Glomerular endothelial cell (primary cell): ENCODE data around the gene DNAJC8. TPM values are rescaled to one million over a fixed set of nuclear protein-coding genes. Genes with fewer than 3 reads are reported as not detected.
A peak's percentile ranks its signal among the peaks of the same experiment; 100 is the strongest.

Experiments
- DNase-seq: peaks from one replicate; pipeline ENCODE4 v3.0.0-alpha.2; 2011; ENCODE audit warnings: low read depth, low spot score; ENCODE audit errors: extremely low read depth
- total RNA-seq: library from RNA; depleted of rRNA; stranded (reverse); fragments of >200 nt; gene quantifications from 2 replicates; pipeline ENCODE4 v1.2.3, GENCODE V29; 2015

The DNAJC8 gene
- total RNA-seq, 1 donor from 2014 or later: 73.9 TPM

DNA sequence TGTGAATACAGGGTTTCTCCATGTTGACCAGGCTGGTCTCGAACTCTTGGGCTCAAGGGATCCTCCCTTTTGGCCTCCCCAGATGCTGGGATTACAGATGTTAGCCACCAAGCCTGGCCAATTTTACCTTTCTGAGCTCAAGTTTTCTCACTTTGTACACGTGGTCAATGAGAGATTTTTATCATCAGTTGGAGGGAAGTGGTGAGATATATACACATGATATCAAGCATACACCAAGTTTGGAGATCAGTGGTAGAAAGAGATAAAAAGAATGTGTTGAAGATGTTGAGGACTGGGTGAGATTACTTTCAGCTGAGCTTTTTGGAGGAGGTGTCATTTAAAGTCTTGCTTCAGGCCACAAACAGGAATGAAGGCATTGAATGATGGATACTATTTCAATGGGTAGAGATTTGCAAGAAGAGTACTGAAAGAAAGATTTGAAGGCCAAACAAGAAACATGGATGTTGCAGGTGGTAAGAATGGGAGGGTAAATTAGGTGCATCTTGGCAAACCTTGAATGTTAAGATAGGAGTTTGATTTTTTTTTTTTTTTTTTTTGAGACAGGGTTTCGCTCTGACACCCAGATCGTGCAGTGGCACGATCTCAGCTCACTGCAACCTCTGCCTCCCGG is 23.5 kb upstream of the DNAJC8 start:
- no peak for DNase-seq

- DNase-seq: no peak
Observed at GRCh38 chr1:28249866-28250295, 17.1 kb upstream of the DNAJC8 start.

DNA sequence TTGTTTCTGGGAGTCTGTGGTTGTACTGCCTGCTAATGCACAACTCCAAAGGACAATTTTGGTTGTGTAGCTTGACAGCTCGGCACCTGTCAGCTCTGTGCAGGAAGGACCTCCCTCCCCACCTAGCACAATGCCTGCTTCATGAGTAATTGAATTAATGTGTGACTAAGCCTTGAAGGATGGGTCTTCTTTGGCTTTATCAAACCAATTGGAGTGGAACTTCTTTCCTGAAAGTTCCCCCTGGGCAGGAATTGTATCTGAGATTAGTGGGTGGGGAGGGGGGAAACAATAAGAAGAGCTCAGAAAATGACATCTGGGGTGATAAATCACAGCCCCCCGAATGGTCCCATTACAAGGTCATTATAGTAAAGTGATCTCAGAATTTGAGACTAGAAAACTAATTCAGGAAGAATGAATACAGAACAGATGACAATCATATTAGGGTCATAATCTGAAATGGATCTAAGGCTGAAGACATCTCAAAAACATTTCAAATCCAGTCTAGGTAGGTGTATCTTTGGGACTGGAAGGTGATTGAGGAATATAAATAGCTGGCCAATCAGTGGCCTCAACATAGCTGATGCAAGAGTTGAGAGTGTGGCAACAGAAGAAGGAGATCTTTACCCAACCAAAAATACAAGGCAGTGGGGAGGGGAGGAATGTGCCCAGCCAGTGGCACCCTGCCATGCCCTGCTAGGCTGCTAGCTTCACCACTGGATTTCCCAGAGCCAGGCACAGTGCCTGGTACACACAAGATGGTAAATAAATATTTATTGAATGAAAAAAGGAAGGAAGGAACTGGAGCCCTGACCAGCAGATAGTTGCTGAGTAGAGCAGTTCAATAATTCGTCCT is 16.4 kb upstream of the DNAJC8 start:
- DNase-seq: no peak

GRCh38 chr1:28248273-28249012 is 15.6 kb upstream of the DNAJC8 start:
- no peak for DNase-seq

DNA sequence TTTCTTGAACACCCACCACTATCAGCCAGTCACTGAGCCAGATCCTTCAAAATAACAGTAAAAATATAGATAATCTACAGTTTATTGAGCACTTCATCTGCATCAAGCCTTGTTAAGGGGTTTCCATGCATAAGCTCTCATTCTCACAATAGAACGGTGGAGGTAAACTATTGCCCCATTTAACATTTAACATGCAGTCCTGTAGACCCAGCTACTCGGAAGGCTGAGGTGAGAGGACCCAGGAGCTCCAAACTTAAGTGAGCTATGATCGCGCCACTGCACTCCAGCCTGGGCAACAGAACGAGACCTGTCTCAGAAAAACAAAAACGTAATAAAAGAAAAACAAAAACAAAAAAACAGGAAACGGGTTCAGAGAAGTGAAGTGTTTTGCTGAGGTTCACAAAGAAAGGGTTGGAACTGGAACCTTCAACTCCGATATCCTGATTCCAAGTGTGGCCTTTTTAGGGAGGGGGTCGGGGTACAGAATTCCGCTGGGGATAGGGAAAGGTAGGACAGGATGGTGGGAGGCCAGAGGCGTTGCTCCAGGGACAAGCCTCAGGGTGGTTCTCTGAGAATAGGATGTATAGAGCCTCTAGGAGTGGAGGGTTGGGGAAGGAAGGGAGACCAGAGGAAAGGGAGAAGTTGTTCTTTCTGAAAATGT is 14.9 kb upstream of the DNAJC8 start:
- DNase-seq: no peak

DNA sequence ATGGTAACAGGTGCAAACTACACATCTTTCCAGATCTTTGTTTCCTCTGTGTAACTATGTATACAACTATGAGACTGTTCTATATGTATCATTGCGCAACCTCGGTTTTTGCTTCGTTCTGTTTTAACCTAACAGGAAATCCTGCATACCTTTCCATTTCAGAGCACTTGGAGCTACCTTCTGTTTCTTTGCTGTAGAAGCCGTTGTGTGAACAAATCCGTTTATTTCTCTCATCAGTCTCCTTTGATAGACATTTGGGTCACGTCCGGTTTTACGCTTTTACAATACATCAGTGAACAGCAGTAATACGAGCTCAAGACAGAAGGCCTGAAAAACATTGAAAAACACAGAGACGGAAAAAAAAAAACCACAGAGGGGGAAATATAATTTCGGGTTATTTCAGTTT is 13.6 kb upstream of the DNAJC8 start:
- DNase-seq: no peak

DNA sequence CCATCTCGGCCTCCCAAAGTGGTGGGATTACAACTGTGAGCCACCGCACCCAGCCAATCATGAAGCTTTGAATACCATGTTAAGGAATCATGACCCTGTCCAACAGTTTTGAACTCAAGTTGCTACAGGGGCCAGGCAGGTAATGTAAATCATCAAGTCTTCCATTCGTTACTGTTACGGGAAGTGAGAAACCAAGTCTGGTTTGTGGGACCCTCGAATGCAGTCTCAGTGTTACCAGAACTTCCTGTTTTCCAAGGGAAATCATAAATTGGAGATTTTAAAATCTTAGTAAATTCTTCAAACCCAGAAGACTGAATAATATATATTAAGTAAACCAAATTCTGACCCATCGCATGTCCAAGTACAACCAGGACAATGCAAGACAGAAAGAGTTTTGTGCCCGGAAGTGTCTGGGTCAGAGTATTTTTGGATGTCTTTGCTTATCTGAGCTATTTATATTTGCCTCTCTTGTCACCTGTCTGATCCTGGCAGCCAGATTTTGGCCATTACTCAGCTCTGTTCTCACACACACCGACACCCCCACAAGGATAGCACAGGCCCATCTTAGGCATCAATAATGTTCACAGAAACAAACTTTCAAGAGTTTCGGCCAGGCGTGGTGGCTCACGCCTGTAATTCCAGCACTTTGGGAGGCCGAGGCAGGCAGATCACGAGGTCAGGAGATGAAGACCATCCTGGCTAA is 11.9 kb upstream of the DNAJC8 start:
- DNase-seq: no peak

- DNase-seq: no peak
Observed at GRCh38 chr1:28243685-28244311, 11.0 kb upstream of the DNAJC8 start.

DNA sequence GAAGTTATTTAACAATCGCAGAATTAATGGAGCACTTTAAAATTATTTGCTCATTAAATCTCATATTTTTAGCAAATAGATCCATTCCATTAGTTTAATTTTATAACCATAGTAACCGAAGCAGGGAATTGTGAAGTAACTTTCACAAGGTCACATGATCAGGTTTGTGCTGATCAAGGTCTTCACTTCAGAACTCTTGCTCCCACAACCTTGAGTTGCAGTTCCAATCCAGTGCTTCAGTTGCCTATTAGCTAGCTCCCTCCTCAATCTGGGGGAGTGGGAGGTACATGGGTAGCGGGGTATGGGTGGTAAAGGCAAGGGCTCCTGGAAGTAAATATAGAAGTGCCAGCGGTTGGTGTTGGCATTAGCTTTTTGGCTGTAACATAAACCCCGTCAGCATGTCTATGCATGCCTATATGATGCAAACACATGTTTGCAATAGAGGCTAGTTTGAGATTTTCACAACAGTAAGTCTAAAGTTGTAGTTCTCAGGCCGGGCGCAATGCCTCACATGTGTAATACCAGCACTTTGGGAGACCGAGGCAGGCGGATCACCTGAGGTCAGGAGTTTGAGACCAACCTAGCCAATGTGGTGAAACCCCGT is 8.9 kb upstream of the DNAJC8 start:
- no peak for DNase-seq

DNA sequence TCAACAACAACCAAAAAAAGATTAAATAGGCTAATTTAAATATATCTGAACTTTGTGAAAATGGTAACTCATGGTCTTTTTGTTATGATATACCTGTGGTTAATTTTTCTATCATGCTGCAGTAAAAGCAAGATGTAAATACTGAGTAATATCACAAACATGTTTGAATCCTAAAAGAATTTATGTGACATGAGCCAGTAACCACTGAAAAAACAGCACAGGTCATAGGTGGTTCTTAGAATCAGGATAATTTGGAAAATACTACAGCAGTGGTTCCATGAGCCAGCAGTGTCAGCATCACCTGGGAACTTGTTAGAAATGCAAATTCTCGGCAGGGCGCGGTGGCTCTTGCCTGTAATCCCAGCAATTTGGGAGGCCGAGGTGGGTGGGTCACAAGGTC is 7.2 kb upstream of the DNAJC8 start:
- no peak for DNase-seq

GRCh38 chr1:28239004-28239403 is 6.2 kb upstream of the DNAJC8 start:
- no peak for DNase-seq

DNA sequence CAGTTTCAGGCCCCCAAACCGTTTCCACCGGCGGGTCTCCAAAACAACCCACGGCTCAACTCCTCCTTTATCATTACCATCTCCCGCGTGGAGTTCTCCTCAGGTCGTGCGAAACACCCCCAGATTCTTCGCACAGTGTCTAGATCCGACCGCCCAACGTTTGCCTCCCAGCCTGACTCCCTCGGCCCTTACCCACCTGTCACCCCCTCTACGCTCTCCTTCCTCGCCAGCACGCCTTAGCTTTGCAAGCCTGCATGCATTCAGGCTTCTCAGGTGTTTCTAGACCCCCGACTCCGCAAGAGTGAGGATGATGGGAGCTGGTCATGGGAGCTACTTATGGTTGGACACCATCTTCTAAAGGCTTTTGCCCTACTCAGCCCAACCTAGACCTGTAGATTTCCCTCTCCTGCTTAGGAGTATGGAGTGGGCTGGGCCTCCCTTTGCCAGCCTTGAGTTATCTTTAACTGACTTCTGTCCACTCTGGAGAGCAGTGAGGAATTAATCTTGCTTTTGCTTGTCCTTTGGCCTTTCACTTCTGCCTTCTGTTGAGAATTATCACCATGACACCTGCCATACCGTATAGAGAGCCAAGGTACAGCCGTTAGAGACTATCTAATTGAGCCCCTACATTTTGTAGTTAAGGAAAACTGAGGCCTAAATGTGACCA is 4.0 kb upstream of the DNAJC8 start:
- DNase-seq: no peak

- DNase-seq: peak; percentile 86
Observed at GRCh38 chr1:28235755-28236655, 3.2 kb upstream of the DNAJC8 start, which contains the start of gene ATP5IF1. Gene ATP5IF1, plus strand, starts transcription at chr1:28236124. Its CDS starts 60 bp downstream, at chr1:28236184.

GRCh38 chr1:28233264-28233606 is 406 bp upstream of the DNAJC8 start:
- DNase-seq: no peak

DNA sequence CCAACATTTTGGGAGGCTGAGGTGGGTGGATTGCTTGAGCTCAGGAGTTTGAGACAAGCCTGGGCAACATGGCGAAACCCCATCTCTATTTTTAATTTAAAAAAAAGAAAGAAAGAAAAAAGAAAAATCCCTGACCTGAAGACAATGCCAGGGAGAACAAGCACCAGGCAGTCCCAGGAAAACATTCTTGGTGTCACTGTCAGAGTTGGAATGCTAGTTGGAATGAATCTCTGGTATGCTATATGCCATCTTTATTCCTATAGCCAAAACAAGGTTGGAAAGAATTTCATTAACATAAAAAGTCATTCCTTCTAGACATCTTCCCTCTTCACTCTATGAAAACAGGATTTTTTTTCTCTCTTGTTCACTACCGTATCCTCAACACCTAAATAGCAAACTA is 2.8 kb downstream of the DNAJC8 start:
- no peak for DNase-seq

GRCh38 chr1:28229089-28229488 is 3.7 kb downstream of the DNAJC8 start:
- DNase-seq: no peak

DNA sequence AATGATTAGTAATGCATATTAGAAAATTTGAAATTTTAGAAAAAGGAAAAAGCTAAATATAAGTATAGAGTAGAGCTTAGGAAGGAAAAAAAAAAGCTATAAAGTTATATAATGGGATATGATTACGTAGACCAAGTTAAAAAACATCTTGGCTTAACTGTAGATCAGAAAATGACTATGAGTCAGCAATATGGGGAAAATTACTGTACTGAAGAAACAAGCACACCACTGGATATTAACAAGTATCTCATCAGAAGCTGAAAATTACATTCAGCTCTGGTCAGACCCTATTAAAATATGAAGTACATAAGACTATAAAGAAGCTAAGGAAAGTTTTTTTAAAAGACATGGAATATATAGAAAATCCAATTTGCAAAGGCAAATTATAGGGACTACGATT is 19.5 kb downstream of the DNAJC8 start:
- DNase-seq: no peak

- no peak for DNase-seq
Observed at GRCh38 chr1:28209700-28210099, 23.1 kb downstream of the DNAJC8 start.
